ENCODE data around the gene PIGT. TPM values are rescaled to one million over a fixed set of nuclear protein-coding genes. Genes with fewer than 3 reads are reported as not detected.

The PIGT gene
- total RNA-seq, 2 donors from 2014 or later: 34.4 to 67.9 TPM

Other genes with a start within 250 kb of the PIGT start
- not detected for gene PI3, start 241.2 kb upstream of the PIGT start, total RNA-seq
- not detected for gene SEMG1, start 209.1 kb upstream of the PIGT start, total RNA-seq
- gene SEMG2, start 194.8 kb upstream of the PIGT start, total RNA-seq: not detected
- gene SLPI, start 161.6 kb upstream of the PIGT start, total RNA-seq: not detected
- not detected for gene RBPJL, start 109.3 kb upstream of the PIGT start, total RNA-seq
- gene MATN4, start 107.8 kb upstream of the PIGT start, total RNA-seq: under 1 TPM; 0.11 to 0.66 TPM
- gene SDC4, start 67.7 kb upstream of the PIGT start, total RNA-seq: 10 to 100 TPM; 21.6 to 62.6 TPM
- gene SYS1, start 53.0 kb upstream of the PIGT start, total RNA-seq: 10 to 100 TPM; 29.9 to 32.9 TPM
- gene TP53TG5, start 37.8 kb upstream of the PIGT start, total RNA-seq: under 1 TPM; 0.11 to 0.50 TPM
- gene DBNDD2, start 7.9 kb upstream of the PIGT start, total RNA-seq: 10 to 100 TPM in 1 of 2 donors, 1 to 10 TPM in 1; 4.6 to 12.5 TPM
- 1 to 10 TPM in 1 of 2 donors, not detected in 1; 3.5 TPM for gene WFDC2, start 53.6 kb downstream of the PIGT start, total RNA-seq
- not detected for gene SPINT3, start 99.5 kb downstream of the PIGT start, total RNA-seq
- not detected for gene WFDC6, start 123.3 kb downstream of the PIGT start, total RNA-seq
- gene EPPIN, start 131.3 kb downstream of the PIGT start, total RNA-seq: not detected
- gene WFDC8, start 163.1 kb downstream of the PIGT start, total RNA-seq: not detected
- not detected for gene WFDC10A, start 213.6 kb downstream of the PIGT start, total RNA-seq
- not detected for gene WFDC9, start 215.1 kb downstream of the PIGT start, total RNA-seq

All from activated T-helper 17 cell treated with anti-CD3 and anti-CD28 coated beads, Interleukin-2, amount 50 U/mL, for 72 hours (primary cell).